LoVo (cell line): ENCODE measurements around the gene IGF2.
"Not testable (repeated sequence)": the region's sequence is repeated elsewhere in the genome, so short reads cannot be mapped to it uniquely, and the experiment has no call there.

Experiments
- DNase-seq: peaks from one replicate; pipeline ENCODE4 v3.0.0-alpha.2; 2016; ENCODE audit warnings: low spot score

The IGF2 gene

DNA sequence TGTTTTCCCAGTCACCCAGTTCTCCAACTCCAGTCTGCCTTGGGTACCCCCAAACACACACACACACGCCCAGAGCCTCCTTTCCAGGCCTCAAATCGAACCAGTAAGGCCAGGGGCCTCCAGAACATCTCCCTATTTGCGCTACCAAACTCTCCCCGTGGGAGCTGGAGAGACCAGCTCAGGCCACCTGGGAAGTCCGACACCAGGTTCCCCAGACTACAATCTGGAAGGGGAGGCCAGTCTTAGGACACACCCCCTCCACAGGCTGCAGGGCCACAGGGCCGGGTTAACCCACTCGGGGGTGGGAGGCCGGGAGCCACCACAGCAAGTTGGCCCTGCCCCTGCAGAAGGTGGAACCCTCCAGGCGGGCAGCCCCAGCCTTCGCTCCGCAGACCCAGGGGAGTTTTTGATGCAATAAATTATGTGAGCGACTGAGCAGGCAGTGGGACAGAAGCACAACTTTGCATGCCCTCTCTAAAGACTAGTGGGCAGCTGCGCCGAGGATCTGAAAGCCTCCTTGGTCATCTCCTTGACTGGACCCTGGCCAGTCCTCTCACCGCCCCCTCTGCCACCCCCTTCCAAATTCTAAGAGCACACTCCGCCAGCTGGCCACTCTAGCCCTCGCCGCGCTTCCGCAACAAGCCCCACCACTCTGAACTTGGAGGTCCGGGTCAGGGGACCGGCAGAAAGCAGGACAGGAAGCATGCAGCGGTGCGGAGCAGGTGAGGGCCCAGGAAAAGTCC is 2.8 kb downstream of the IGF2 start:
- DNase-seq: no peak

DNA sequence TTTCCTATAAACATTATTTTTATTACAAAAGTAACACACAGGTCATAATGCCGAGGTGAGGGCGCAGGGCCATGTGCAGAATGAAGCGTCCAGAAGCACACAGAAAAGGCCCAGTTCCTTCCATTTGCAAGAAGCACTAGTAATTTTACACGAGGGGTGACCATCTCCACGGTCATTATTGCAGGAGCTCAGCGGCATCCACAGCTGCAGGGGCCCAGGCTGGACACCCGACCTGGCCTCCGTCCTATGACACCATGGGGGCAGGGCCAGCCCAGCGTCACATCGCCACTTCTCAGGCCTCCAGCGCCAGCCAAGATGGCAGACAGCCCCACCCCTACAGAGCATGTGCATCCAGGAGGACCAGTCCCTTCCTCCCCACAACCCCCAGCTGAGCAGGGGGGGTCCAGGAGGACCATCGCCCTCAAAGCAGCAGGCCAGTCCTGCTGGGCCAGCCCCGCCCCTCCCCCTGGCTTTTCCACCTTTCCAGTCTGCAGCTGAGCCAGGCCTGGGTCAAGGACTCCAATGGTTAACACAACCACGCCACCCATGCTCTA is 3.5 kb downstream of the IGF2 start:
- no peak for DNase-seq

DNA sequence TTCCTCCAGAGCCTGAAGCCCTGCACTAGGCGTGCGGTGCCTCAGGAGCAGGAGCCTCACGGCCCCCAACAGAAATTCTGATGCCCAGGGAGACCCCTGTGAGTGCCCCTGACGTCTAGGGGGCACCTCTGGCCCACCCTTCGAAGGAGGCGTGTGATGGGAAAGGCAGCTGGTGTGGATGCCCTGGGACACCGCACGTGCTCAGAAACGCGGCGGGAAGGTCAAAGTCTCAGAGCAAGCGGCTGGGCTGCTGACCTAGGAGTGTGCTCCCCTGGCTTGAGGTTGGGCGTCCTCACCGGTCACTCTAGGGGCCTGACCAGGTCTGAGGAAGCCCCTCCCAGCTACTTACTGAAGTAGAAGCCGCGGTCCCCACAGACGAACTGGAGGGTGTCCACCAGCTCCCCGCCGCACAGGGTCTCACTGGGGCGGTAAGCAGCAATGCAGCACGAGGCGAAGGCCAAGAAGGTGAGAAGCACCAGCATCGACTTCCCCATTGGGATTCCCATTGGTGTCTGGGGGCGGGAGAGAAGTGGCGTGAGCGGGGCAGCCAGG is 4.1 kb downstream of the IGF2 start:
- DNase-seq: no peak

DNA sequence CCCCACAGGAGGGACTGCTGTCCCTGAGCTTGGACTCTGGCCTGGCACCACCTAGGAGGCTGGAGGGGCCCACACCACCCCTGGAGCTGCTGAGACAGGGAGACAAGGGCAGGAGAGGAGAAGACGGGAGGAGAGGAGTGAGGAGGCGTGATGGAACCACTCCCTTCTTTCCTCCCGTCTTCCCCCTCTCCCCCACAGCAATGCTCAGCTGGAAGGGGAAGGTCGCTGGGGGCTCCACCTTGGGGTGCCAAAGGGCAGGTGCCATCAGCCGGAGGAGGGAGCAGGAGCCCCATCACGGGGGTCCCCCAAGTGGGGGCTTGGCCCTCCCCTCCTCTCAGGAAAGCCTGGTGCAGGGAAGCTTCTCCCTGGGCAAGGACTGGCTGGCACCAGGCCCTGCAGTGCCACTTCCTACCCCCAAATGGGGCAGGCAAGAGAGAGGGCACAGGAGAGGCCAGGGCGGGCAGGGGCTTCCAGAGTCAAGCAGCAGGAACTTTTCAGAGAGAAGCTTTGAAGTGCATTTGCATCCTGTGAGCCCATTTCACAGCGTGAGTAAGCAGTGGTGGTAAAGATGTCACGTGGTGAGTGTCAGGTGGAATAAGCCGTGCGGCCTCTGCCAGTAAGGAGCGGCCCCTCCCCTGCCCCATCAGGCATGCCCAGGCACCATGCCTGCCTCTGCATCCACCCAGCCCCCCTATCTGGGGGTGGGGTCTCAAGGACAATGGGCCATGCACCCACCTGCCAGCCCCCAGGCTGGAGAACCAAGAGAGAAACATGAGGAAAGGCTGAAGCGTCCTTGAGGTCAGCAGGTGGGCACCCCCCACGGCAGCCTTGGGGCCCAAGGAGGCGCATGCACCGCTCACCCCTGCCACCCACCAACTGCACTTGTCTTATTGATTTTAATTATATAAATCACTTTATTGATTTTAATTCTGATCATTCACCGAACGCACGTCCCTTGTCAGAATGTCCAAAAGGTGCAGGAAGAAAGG is 4.9 kb downstream of the IGF2 start:
- DNase-seq: no peak

DNA sequence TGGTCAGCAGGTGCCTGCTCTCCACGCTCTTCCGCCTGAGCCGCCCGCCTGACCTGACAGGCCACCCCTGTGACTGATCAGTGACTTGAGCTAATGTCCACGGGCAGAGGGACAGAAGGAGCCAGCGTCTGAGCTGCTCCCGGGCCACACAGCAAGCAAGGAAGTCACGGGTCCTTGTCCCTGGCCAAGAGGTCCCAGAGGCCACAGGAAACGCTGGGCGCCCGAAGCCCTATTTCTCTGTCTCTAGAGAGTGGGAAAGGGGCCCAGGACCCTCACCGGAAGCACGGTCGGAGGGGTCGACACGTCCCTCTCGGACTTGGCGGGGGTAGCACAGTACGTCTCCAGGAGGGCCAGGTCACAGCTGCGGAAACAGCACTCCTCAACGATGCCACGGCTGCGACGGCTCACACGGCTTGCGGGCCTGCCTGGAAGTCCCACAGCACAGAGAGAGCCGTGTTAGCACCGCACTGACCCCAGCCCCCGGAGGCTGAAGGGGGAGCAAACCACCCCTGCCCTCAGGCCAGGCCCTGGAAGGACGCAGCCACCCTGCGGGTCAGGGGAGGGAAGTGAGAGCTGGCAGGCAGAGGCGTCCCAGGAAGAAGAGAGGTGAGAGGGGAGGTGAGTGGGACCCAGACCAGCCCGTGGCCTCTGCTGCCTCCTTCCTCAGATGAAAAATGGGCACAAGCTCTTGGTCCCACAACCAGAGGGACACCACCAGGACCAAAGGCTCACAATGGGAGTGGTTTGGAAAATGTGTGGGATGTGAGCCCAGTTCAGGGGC is 5.8 kb downstream of the IGF2 start:
- no peak for DNase-seq

DNA sequence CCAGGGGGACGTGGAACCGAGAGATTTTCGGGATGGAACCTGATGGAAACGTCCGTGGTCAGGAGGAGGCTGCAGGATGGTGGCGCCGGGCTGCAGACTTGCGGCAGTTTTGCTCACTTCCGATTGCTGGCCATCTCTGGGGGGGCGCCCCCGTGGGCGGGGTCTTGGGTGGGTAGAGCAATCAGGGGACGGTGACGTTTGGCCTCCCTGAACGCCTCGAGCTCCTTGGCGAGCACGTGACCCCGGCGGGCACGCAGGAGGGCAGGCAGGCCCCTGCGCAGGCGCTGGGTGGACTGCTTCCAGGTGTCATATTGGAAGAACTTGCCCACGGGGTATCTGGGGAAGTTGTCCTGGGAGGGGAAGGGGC is 6.3 kb downstream of the IGF2 start:
- DNase-seq: no peak

DNA sequence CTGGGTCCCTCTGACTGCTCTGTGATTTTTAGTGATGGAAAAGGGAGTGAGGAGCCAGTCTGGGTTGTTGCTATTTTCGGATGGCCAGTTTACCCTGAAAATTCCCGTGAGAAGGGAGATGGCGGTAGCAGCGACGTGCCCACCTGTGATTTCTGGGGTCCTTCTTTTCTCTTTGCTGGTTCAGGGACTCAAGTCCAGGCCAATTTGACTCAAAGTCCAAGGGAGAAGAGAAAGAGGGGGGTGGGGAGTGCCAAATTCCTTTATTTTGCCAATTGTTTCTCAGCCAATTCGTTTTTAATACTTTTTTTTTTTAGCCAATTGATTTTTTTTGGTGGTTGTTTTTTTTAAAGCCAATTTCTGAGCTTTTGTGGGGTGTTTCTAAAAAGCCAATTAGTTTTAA is 6.9 kb downstream of the IGF2 start:
- no peak for DNase-seq

DNA sequence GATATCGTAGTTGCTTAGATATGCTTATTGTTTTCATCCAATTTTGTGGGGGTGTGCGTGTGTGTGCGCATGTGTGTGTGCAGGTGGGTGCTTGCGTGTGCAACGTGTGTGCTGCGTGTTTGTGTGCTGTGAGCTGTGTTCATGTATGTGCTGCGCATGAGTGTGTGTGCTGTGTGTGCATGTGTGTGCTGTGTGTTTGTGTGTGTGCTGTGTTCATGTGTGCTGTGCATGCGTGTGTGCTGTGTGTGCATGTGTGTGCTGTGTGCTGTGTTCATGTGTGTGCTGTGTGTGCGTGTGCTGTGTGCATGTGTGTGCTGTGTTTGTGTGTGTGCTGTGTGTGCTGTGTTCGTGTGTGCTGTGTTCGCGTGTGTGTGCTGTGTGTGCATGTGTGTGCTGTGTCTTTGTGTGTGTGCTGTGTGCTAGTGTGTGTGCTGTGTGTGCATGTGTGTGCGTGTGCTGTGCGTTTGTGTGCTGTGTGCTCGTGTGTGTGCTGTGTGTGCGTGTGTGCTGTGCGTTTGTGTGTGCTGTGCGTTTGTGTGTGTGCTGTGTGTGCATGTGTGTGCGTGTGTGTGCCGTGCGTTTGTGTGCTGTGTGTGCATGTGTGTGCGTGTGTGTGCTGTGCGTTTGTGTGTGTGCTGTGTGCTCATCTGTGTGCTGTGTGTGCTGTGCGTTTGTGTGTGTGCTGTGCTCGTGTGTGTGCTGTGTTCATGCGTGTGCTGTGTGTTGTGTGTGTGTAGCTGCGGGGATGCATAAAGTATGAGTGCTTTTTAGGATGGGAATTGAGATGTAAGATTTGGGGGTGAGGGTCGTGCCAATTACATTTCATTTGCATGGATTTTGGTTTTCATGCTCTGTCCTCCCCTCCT is 7.6 kb downstream of the IGF2 start:
- DNase-seq: no peak

DNA sequence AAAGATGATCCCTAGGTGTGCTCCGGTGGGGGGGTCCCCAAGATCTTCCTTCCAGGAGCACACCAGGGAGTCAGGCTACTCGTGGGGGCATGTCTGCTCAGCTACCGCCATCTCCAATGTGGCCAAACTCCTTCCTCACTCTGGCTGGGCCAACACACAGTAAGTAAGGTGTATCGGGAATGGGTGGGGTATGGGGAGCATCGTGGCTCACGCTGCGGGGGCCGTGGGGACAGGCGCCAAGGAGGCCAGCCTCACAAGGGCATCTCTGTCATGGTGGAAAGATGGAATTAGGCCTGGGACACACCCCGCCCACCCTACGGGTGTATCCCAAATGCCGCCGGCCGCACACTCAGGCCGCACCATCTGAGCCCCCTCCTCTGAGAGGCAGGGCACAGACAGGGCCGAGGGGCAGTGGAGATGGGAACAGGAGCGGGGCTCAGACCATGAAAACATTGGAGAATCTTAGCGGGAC is 8.3 kb downstream of the IGF2 start:
- no peak for DNase-seq

DNA sequence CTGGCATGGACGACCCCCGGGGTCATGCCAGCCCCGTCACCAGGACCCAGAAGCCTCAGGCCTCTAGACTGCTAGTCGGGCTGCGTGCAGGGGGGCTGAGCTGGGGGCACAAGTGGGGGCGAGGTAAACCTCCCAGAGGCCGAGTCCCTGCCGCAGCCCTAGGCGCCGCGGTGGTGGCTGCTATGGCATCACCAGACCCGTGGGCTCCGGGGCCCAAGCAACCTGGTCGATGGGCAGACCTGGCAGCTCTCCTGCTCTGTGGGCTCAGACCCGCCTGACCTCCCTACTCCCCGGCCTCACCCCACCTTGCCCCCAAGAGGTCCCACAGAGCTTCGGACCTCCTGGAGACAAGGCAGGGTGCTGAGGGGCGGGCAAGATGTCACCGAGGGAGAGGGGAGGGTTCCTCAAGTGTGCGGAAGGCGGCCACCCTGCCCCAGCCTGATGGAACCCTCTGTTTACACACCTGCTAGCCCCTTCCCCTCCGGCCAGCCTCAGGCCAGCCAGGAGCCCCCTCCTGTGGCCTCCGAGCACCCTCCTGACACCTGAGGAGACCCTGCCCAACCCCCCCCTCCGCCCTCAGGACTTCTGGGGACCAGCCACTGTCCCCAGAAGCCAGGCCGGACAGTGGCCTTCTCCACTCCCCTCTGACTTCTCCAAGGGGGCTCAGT is 9.4 kb downstream of the IGF2 start:
- DNase-seq: no peak

DNA sequence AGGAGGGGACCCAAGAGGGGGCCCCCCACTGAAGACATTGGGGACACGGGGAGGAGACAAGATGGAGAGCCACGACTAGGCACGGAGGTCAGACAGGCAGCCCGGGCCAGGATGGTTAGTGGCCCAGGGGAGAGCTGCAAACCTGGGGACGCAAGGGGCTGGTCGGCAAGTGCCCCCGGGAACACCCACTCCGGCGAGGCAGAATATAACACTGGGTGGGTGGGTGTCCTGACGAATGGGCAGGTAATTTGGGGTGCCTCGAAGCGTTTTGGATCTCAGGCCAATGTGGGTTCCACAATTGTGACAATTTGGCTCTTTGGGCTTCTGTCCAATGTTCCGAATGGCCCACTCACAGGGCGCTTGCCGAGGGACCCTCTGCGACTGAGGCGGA is 9.9 kb downstream of the IGF2 start:
- DNase-seq: no peak

DNA sequence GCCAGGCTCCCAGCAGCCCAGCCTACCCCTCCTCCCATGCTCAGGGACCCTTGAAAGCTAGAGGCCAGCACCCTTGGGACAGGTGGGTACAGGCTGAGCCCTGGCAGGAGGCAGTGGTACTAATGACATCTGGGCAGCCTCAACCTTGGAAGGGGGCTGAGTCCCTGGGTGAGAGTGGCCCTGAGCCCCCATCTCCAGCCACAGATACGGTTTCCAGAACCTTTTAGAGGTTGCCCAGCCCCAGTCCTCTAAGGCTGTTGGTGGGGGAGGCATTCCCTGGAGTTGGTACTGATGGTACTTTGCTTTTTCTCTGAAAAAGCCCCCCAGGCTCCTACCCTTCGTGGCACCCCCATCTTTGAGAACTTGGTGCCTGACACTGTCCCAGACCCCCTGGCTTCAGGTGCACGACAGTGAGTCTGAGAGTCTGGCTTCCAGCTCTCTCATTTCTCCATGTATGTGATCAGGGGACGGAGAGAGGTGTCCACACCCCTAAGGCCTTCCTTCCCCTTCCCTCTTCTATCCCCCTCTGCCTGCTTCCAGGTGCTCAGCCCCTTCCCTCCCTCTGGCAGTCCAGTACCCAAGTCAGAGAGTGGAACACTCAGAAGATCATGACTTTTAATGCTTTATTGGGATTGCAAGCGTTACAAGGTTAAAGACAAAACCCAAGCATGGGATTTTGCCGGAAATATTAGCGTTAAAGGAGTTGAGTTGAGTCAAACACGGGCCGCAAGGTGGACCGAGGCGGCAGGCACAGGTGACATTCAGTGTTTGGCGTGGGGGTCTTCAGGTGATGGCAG is 10.5 kb downstream of the IGF2 start:
- DNase-seq: no peak

DNA sequence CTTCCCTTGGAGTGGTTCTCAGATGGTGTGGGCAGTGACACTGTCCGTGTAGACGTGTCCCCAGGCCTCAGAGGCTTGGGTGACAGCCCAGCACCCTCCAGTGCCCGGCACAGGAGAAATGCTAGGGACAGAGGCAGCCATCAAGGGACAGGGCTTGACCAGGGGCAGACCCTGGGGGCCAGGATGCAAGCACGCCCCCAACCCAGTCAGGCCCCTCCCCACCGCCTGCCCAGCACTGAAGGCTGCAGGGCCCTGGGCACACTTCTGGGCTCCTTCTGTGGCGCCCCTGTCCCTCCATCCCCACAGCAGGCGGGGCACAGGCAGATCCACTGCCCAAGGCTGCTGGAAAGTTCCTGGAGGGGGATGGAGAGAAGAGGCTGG is 11.1 kb downstream of the IGF2 start:
- DNase-seq: no peak

DNA sequence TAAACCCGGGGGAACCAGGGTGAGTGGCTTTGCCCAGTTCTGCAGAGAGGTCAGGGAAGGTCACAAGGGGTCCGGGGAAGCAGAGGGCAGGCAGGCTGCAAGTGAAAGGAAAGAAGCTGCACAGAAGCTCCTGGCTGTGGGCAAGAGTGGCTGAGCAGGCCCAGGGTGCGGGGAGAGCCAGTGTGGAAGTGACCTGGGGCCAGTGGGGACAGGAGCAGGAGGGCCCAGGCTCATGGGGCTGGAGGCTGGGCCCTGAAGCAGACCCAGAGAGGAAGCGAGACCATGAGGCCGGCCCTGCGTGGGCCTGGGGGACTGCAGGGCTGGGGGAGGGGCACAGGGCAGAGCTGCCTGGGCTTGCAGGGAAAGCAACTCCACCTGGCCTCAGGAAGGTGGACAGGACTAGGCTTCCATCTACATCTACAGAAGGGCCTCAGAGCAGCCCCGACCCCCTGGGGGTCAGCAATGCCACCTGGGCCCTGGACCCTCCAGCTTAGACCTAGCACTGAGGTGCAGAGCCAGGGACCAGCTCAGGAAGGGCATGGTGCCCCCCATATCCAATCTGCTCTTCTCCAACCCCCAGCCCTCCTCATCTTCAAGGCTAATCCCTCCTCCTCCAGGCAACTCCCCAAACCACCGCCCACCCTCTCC is 11.6 kb downstream of the IGF2 start:
- no peak for DNase-seq

DNA sequence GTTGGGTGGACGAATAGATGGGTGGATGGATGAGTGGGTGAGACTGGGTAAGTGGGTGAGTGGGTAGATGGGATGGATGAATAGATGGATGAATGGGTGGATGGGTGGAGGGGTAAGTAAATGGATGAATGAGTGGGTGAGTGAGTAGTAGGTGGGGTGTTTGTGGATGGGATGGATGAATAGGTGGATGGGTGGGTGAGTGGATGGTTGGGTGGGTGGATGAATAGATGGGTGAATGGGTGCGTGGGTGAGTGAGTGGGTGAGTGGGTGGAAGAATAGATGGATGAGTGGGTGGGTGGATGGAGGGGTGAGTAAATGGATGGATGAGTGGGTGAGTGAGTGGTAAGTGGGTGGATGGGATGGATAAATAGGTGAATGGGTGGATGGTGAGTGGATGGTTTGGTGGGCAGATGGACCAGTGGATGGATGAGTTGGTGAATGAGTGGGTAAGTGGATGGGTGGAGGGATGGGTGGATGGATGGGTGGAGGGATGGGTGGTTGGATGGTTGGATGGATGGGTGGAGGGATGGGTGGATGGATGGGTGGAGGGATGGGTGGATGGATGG is 12.6 kb downstream of the IGF2 start:
- no peak for DNase-seq

DNA sequence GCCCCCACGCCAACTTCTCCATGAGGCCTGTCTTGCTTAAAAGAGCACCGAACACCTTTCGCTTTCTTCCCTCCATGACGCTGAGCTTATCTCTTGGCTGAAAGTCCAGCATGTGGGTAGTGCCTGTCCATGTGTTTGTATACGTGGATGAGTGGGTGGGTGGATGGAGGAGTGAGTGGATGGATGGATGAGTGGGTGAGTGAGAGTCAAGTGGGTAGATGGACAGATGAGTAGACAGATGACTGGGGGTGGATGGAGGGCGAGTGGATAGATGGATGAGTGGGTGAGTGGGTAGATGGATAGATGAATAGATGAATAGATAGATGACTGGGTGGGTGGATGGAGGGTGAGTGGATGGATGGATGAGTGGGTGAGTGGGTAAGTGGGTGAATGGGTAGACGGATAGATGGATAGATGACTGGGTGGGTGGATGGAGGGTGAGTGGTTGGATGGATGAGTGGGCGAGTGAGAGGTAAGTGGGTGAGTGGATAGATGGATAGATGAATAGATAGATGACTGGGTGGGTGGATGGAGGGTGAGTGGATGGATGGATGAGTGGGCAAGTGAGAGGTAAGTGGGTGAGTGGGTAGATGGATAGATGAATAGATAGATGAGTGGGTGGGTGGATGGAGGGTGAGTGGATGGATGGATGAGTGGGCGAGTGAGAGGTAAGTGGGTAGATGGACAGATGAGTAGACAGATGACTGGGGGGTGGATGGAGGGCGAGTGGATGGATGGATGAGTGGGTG is 14.3 kb downstream of the IGF2 start:
- DNase-seq: not testable (repeated sequence)

DNA sequence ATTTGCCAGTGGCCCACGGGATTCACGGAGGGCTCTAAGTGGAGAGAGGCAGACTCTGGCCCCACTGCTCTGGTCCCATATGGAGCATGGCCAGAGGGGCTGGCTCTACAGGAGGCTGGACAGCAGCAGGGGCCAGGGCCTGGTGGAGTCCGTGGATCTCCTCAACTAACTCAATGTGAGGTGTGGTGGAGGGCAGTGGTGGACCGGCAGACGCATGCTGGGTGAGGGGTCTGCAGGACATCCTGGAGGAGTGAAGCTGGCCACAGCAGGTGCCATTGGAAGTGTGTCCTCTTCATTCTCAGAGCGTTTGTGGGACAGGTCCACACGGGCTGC is 15.6 kb downstream of the IGF2 start:
- no peak for DNase-seq
